ENCODE data around the gene SIAH3. TPM values are rescaled to one million over a fixed set of nuclear protein-coding genes. Genes with fewer than 3 reads are reported as not detected.

Gene SIAH3
- polyA plus RNA-seq, 1 donor from 2014 or later, result 4.9 TPM

DNA sequence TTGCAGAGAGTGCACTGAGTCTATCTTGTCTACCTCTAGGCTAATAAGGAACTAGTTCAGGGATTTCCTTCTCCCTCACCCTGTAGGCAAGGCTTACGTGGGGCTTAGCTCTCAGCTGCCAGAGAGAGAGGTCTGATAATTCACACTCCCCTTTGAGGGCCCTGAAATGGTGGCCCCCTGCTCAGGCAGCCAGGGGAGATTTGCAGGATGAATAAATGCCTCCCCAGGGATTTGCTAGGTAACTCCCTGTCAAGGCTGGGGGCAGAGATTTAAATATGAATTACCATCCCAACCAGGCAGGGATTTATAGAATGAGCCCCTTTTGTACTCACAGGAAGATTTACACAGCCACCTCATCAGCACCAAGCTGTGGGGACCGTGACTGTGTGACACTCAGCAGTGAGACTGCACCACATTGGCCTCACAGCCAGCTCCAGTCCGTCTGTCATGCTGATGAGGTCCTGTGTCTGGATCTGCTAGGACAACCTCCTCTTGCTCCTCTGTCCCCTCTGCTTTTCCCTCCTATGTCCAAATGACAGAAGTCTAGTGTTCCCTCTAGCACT, 76.1 kb downstream of the SIAH3 start:
- Histone ChIP-seq H3K36me3 (ENCODE audit: insufficient read depth, low read length) (no peaks in the 10 kb centered on the region), H3K79me2 (replicated peaks; ENCODE audit: insufficient read depth, low read length) (no peaks in the 10 kb centered on the region), H3K9ac (ENCODE audit: low read length) (no peak overlapping the region), H3K9me3 (ENCODE audit: low read length) (no peaks in the 10 kb centered on the region), H3K4me3 (ENCODE audit: low read length) (no peak overlapping the region), H3K27me3 (ENCODE audit: insufficient read depth, low read depth, low read length) (no peaks in the 10 kb centered on the region), H3K4me2 (ENCODE audit: low read length) (no peak overlapping the region), H2AFZ (ENCODE audit: low read depth, low read length) (no peak overlapping the region), H3F3A (ENCODE audit: insufficient read depth, low read length, poor library complexity, severe bottlenecking) (no peaks in the 10 kb centered on the region), H3K27ac (ENCODE audit: low read length) (no peak overlapping the region), H4K20me1 (ENCODE audit: insufficient read depth) (no peaks in the 10 kb centered on the region), H3K9me2 (ENCODE audit: insufficient read depth, low read length) (no peaks in the 10 kb centered on the region)
- TF ChIP-seq, protein P1, sequence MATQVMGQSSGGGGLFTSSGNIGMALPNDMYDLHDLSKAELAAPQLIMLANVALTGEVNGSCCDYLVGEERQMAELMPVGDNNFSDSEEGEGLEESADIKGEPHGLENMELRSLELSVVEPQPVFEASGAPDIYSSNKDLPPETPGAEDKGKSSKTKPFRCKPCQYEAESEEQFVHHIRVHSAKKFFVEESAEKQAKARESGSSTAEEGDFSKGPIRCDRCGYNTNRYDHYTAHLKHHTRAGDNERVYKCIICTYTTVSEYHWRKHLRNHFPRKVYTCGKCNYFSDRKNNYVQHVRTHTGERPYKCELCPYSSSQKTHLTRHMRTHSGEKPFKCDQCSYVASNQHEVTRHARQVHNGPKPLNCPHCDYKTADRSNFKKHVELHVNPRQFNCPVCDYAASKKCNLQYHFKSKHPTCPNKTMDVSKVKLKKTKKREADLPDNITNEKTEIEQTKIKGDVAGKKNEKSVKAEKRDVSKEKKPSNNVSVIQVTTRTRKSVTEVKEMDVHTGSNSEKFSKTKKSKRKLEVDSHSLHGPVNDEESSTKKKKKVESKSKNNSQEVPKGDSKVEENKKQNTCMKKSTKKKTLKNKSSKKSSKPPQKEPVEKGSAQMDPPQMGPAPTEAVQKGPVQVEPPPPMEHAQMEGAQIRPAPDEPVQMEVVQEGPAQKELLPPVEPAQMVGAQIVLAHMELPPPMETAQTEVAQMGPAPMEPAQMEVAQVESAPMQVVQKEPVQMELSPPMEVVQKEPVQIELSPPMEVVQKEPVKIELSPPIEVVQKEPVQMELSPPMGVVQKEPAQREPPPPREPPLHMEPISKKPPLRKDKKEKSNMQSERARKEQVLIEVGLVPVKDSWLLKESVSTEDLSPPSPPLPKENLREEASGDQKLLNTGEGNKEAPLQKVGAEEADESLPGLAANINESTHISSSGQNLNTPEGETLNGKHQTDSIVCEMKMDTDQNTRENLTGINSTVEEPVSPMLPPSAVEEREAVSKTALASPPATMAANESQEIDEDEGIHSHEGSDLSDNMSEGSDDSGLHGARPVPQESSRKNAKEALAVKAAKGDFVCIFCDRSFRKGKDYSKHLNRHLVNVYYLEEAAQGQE (IDR thresholded peaks at IDR 0.05; ENCODE audit: borderline replicate concordance), result no peak
- no peak for TF ChIP-seq POLR2AphosphoS5 (IDR thresholded peaks at IDR 0.05)
- TF ChIP-seq EP300 (conservative IDR thresholded peaks at IDR 0.05; ENCODE audit: poor library complexity, severe bottlenecking), result no peak
- TF ChIP-seq, protein P2, sequence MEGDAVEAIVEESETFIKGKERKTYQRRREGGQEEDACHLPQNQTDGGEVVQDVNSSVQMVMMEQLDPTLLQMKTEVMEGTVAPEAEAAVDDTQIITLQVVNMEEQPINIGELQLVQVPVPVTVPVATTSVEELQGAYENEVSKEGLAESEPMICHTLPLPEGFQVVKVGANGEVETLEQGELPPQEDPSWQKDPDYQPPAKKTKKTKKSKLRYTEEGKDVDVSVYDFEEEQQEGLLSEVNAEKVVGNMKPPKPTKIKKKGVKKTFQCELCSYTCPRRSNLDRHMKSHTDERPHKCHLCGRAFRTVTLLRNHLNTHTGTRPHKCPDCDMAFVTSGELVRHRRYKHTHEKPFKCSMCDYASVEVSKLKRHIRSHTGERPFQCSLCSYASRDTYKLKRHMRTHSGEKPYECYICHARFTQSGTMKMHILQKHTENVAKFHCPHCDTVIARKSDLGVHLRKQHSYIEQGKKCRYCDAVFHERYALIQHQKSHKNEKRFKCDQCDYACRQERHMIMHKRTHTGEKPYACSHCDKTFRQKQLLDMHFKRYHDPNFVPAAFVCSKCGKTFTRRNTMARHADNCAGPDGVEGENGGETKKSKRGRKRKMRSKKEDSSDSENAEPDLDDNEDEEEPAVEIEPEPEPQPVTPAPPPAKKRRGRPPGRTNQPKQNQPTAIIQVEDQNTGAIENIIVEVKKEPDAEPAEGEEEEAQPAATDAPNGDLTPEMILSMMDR (IDR thresholded peaks at IDR 0.05; ENCODE audit: poor library complexity, severe bottlenecking), result no peak
- TF ChIP-seq TAF1 (IDR thresholded peaks at IDR 0.05; ENCODE audit: low read depth), result no peak
- TF ChIP-seq RAD21 (conservative IDR thresholded peaks at IDR 0.05), result no peak
- TF ChIP-seq SMC3 (conservative IDR thresholded peaks at IDR 0.05; ENCODE audit: poor library complexity), result no peak
- TF ChIP-seq MXI1 (conservative IDR thresholded peaks at IDR 0.05; ENCODE audit: poor library complexity, severe bottlenecking), result no peak

DNA sequence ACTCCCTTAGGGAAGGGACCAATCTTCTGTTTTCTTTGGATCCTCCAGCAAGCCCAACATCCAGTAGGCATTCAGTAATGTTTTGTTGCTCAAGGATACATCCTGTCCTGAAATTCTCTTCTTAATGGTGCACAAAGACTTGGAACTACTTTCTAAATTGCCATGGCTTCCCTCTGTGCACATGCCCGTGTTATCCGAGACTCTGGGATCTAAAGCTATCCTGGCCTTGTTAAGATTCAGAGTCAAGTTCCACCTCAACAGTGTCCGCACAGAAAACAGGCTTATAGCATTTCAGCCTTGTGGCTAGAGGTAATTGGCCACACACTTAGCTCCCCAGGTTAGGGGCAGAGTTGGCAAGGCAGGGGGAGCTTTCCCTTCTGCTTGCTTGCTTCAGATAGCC, 77.6 kb downstream of the SIAH3 start:
- H3K27ac ChIP-seq (ENCODE audit: low read length), result no peak overlapping the region
- no peaks in the 10 kb centered on the region for H3K27me3 ChIP-seq (ENCODE audit: insufficient read depth, low read depth, low read length)
- H3K36me3 ChIP-seq (ENCODE audit: insufficient read depth, low read length), result no peaks in the 10 kb centered on the region
- no peak overlapping the region for H3K4me2 ChIP-seq (ENCODE audit: low read length)
- no peak overlapping the region for H3K9ac ChIP-seq (ENCODE audit: low read length)
- no peak overlapping the region for H2AFZ ChIP-seq (ENCODE audit: low read depth, low read length)
- H3K79me2 ChIP-seq (replicated peaks; ENCODE audit: insufficient read depth, low read length), result no peaks in the 10 kb centered on the region
- no peaks in the 10 kb centered on the region for H4K20me1 ChIP-seq (ENCODE audit: insufficient read depth)
- no peaks in the 10 kb centered on the region for H3K9me2 ChIP-seq (ENCODE audit: insufficient read depth, low read length)
- TF ChIP-seq RAD21 (conservative IDR thresholded peaks at IDR 0.05) (no peak), EP300 (conservative IDR thresholded peaks at IDR 0.05; ENCODE audit: poor library complexity, severe bottlenecking) (no peak), POLR2AphosphoS5 (IDR thresholded peaks at IDR 0.05) (no peak), SMC3 (conservative IDR thresholded peaks at IDR 0.05; ENCODE audit: poor library complexity) (no peak), TAF1 (IDR thresholded peaks at IDR 0.05; ENCODE audit: low read depth) (no peak), EZH2 (IDR thresholded peaks at IDR 0.05; ENCODE audit: borderline replicate concordance, insufficient read depth, low read length, poor library complexity, severe bottlenecking) (no peak), MXI1 (conservative IDR thresholded peaks at IDR 0.05; ENCODE audit: poor library complexity, severe bottlenecking) (no peak)
- TF ChIP-seq, protein P1 (IDR thresholded peaks at IDR 0.05; ENCODE audit: borderline replicate concordance), result no peak
- TF ChIP-seq, protein P2 (IDR thresholded peaks at IDR 0.05; ENCODE audit: poor library complexity, severe bottlenecking), result no peak
- H3K9me3 ChIP-seq (ENCODE audit: low read length), result no peaks in the 10 kb centered on the region
- no peaks in the 10 kb centered on the region for H3F3A ChIP-seq (ENCODE audit: insufficient read depth, low read length, poor library complexity, severe bottlenecking)
- H3K4me3 ChIP-seq (ENCODE audit: low read length), result no peak overlapping the region

All from neural cell (in vitro differentiated cells).